Testis (tissue), 3 donors: ENCODE data around the gene TMEM87B. TPM values are rescaled to one million over a fixed set of nuclear protein-coding genes. Genes with fewer than 3 reads are reported as not detected.

Experiments
- DNase-seq: peaks from one replicate; pipeline ENCODE4 v3.0.0-alpha.2; 2019
- H3K27ac ChIP-seq, 2 donors: fragments of 200-600 bp; sonication (generic); one replicate each; pipeline ENCODE4 v1.5.1; 2019
- H3K27me3 ChIP-seq: fragments of 200-600 bp; sonication (generic); one replicate; pipeline ENCODE4 v1.5.1; 2019
- H3K36me3 ChIP-seq: fragments of 200-600 bp; sonication (generic); one replicate; pipeline ENCODE4 v1.5.1; 2017; ENCODE audit warnings: low read depth; ENCODE audit errors: missing control alignments
- H3K4me1 ChIP-seq: fragments of 200-600 bp; sonication (generic); one replicate; pipeline ENCODE4 v1.5.1; 2019
- H3K4me3 ChIP-seq, 2 donors: fragments of 200-600 bp; sonication (generic); one replicate each; pipeline ENCODE4 v1.5.1; 2017 to 2019
- H3K9me3 ChIP-seq: fragments of 200-600 bp; sonication (generic); one replicate; pipeline ENCODE4 v1.5.1; 2017
- POLR2A ChIP-seq: fragments of 450-650 bp; IDR thresholded peaks from one replicate; pipeline ENCODE4 v1.6.1; 2017; ENCODE audit warnings: antibody characterized with exemption, mild to moderate bottlenecking, moderate library complexity
- WGBS, 2 donors: methylation state at CpG; one replicate each; pipeline ENCODE4 v1.1.5; 2018; 5-methylcytosine and 5-hydroxymethylcytosine counted together
- intact Hi-C: fragments of 100-400 bp; cut with DNase I; formaldehyde crosslinking; loops from one replicate; pipeline ENCODE4 v1.15.1; 2023; ENCODE audit warnings: low total_unique reads
- polyA plus RNA-seq: library from polyadenylated mRNA; stranded (reverse); fragments of 350-450 nt; fragmentation: Illumina TruSeq; extraction: RNeasy Lipid Tissue Mini Kit (QIAGEN cat#74804); gene quantifications from one replicate; pipeline ENCODE4 v1.2.3, GENCODE V29; 2014; ENCODE audit warnings: low read depth, low replicate concordance; ENCODE audit not compliant: insufficient read depth
- total RNA-seq, 2 donors: library from RNA; depleted of rRNA; stranded (reverse); fragments of >200 nt; gene quantifications; one replicate each; pipeline ENCODE4 v1.2.3, GENCODE V29; 2016
- TF ChIP-seq, protein P1 (sequence below), 3 experiments: fragments of 450-650 bp in 2 of 3; fragments of 200-600 bp in 1 of 3; sonication (generic) in 1 of 3; IDR thresholded peaks; one replicate each; pipeline ENCODE4 v1.5.1; 2016 to 2019; ENCODE audit warnings: antibody characterized with exemption in 3 of 3, mild to moderate bottlenecking in 2 of 3, moderate library complexity in 1 of 3

The TMEM87B gene
- total and polyA plus RNA-seq, 3 donors from 2014 or later = 12.9 to 22.6 (median 13.2) TPM

DNA sequence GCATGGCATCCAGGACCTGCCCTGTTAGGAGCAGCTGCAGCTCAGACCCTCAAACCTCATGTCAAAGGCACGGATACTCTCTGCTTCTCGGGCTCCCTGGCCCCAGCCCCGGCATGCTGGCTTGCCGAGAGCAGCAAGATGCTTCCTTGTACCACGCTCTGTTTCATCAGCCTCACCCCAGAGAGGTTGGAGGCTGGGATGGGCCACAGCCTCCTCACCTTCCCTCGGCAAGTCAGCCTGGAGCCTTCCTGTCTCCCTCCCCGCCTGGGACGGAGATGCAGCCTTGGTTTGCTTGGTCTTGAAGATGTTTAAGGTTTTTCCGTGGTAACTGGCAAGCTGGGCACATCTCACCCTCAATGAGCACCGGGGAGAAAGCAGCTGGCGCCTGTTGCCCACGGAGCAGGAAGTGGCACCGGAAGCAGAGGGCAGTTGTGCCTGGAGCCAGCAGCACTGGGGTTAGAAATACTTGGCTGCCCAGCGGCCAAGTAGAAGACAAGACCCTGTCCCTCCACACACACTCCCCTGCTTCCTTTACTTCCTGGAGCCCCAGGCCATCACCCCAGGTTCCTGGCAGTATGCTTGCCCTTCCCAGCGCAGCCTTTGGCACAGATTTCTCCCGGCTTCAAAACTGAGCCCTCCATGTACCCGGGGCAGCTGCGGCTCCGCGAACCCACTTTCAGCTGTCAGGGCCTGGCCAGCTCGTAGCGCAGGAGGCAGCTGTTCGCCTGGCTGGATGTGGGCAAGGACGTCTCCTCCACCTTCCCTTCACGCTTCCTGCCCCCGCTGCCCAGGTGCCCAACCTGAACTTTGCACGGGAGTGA, 100.5 kb downstream of the TMEM87B start:
- WGBS, 2 donors = 83 to 87% methylated on average over 24 to 27 of the region's 27 CpGs
- Histone ChIP-seq H3K36me3 (no peaks in the 10 kb centered on the region), H3K9me3 (no peaks in the 10 kb centered on the region), H3K4me3 (no peak overlapping the region), H3K4me1 (no peaks in the 10 kb centered on the region), H3K27ac (no peak overlapping the region), H3K27me3 (no peaks in the 10 kb centered on the region)
- DNase-seq = no peak
- TF ChIP-seq POLR2A = no peak
- TF ChIP-seq, protein P1, sequence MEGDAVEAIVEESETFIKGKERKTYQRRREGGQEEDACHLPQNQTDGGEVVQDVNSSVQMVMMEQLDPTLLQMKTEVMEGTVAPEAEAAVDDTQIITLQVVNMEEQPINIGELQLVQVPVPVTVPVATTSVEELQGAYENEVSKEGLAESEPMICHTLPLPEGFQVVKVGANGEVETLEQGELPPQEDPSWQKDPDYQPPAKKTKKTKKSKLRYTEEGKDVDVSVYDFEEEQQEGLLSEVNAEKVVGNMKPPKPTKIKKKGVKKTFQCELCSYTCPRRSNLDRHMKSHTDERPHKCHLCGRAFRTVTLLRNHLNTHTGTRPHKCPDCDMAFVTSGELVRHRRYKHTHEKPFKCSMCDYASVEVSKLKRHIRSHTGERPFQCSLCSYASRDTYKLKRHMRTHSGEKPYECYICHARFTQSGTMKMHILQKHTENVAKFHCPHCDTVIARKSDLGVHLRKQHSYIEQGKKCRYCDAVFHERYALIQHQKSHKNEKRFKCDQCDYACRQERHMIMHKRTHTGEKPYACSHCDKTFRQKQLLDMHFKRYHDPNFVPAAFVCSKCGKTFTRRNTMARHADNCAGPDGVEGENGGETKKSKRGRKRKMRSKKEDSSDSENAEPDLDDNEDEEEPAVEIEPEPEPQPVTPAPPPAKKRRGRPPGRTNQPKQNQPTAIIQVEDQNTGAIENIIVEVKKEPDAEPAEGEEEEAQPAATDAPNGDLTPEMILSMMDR (IDR thresholded peaks at IDR 0.05) = no peak
- intact Hi-C loops = no loop called here

DNA sequence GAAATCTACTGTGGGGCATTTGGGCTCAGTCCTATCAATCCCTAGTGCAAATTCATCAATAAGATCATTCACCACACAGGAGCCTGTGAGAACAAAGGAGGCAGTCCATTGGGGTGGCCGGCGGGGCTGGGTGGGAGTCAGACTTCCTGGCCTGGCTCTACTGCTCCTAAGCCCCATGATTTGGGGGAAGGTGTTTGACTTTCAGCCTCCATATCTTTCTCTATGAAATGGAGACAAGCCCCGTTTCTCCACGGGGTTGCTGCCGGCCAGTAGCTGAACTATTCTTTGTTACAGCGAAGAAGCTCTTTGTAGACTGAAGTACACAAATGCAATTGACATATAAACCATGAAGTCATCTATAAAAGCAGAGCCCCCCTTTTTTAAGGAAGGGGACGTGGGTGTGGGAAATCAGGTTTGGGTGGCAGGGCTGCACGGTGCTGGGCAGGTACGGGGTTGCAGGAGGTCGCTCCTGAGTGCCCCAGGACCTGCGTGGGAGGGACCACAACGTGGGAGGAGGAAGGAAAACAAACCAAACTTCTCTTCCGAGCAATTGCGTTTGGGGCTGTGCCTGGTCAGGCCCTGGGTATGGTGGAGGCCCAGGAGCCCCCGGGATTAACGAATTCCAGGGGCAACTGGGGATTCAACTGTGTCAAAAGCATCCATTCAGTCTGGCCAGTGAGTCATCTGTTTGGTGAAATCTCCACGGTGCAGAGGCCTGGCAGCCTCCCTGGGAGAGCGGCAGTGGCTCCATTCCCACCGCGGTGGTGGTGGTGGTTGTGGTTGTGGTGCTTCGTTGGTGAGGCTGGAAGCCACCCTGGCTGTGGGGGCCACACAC, 101.3 kb downstream of the TMEM87B start:
- Histone ChIP-seq H3K27ac (no peak overlapping the region), H3K9me3 (no peaks in the 10 kb centered on the region), H3K4me3 (no peak overlapping the region), H3K27me3 (no peaks in the 10 kb centered on the region), H3K36me3 (no peaks in the 10 kb centered on the region), H3K4me1 (no peaks in the 10 kb centered on the region)
- intact Hi-C loops = no loop called here
- no peak for DNase-seq
- WGBS, 2 donors = 53 to 55% methylated on average over 21 of the region's 21 CpGs
- TF ChIP-seq, protein P1 (IDR thresholded peaks at IDR 0.05) = no peak
- TF ChIP-seq POLR2A = no peak

DNA sequence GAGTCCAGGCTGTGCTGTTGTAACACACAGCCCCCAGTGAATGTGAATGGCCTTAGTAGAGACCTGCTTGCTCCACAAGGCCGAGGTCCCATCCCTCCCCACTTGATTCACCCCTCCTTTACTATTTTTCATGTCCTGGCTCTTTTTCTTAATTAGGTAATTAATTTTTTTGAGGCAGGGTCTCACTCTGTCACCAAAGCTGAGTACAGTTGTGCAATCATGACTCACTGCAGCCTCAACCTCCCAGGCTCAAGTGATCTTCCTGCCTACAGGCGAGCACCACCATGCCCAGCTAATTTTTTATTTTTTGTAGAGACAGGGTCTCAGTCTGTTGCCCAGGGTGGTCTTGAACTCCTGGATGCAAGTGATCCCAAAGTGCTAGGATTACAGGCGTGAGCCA, 102.4 kb downstream of the TMEM87B start:
- no peak overlapping the region for H3K4me3 ChIP-seq
- intact Hi-C loops = no loop called here
- 53 to 99% methylated on average over 3 of the region's 3 CpGs for WGBS, 2 donors
- H3K9me3 ChIP-seq = no peaks in the 10 kb centered on the region
- no peaks in the 10 kb centered on the region for H3K27me3 ChIP-seq
- TF ChIP-seq, protein P1 (IDR thresholded peaks at IDR 0.05) = no peak
- no peak for TF ChIP-seq POLR2A
- no peaks in the 10 kb centered on the region for H3K4me1 ChIP-seq
- H3K27ac ChIP-seq = no peak overlapping the region
- DNase-seq = no peak
- no peaks in the 10 kb centered on the region for H3K36me3 ChIP-seq

DNA sequence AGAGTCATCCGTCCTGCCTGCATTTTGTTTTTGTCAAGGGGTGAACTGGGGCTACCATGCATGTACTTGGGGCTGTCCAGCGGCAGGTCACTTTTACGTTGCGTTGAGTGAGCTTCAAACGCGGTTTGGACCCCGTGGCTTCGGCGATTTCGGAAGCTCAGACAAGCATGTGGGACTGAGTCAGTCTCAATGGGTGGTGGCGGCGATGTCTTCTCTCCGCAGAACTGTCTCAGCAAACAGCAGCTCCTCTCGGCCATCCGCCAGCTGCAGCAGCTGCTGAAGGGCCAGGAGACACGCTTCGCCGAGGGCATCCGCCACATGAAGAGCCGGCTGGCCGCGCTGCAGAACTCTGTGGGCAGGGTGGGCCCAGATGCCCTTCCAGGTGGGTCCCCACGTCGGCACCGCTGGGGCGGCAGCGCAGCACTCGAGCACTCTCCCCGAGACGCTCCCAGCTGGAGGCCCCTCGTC, 104.4 kb downstream of the TMEM87B start:
- Histone ChIP-seq H3K4me1 (no peaks in the 10 kb centered on the region), H3K27me3 (no peaks in the 10 kb centered on the region), H3K9me3 (no peaks in the 10 kb centered on the region), H3K4me3 (peak overlapping the region in 1 of 2 donors; percentile 13), H3K36me3 (no peaks in the 10 kb centered on the region), H3K27ac (no peak overlapping the region)
- intact Hi-C loops = no loop called here
- no peak for TF ChIP-seq POLR2A
- TF ChIP-seq, protein P1 (IDR thresholded peaks at IDR 0.05) = no peak
- WGBS, 2 donors = 68 to 77% methylated on average over 31 of the region's 31 CpGs
- DNase-seq = no peak
